ELR (cell line): ENCODE results near the gene CNN2.

Source experiments
- DNase-seq: peaks from one replicate; pipeline ENCODE4 v3.0.0-alpha.2; 2015; ENCODE audit warnings: low read depth

CNN2 gene

GRCh38 chr19:1065606-1066109 is 39.2 kb downstream of the CNN2 start:
- no peak for DNase-seq

GRCh38 chr19:1066251-1066747 is 39.9 kb downstream of the CNN2 start:
- DNase-seq = no peak

- DNase-seq = no peak
These were observed 40.4 kb downstream of the CNN2 start, which contains the start of gene ARHGAP45 for GRCh38 chr19:1066748-1067340. Gene ARHGAP45, plus strand, starts transcription at chr19:1067167. Its CDS starts 239 bp downstream, at chr19:1067406.

GRCh38 chr19:1067341-1067957 is 41.0 kb downstream of the CNN2 start:
- no peak for DNase-seq

- no peak for DNase-seq
These were observed 41.9 kb downstream of the CNN2 start for GRCh38 chr19:1068009-1069001.

- DNase-seq = no peak
These were observed 42.8 kb downstream of the CNN2 start for GRCh38 chr19:1069009-1069779.

- no peak for DNase-seq
These were observed 44.1 kb downstream of the CNN2 start for GRCh38 chr19:1070576-1070930.

GRCh38 chr19:1070931-1071791 is 44.8 kb downstream of the CNN2 start:
- DNase-seq = no peak

GRCh38 chr19:1072371-1073015 is 46.1 kb downstream of the CNN2 start:
- no peak for DNase-seq

- DNase-seq = no peak
These were observed 46.9 kb downstream of the CNN2 start for GRCh38 chr19:1073063-1073955.

- no peak for DNase-seq
These were observed 47.6 kb downstream of the CNN2 start for GRCh38 chr19:1073956-1074517.

- no peak for DNase-seq
These were observed 48.3 kb downstream of the CNN2 start for GRCh38 chr19:1074544-1075283.

GRCh38 chr19:1076046-1076386 is 49.6 kb downstream of the CNN2 start:
- no peak for DNase-seq

GRCh38 chr19:1076951-1077350 is 50.5 kb downstream of the CNN2 start:
- DNase-seq = no peak

- DNase-seq = no peak
These were observed 53.2 kb downstream of the CNN2 start for GRCh38 chr19:1079566-1080111.

- DNase-seq = no peak
These were observed 54.2 kb downstream of the CNN2 start for GRCh38 chr19:1080360-1081161.
